Activated CD8-positive, alpha-beta T cell treated with anti-CD3 and anti-CD28 coated beads for 36 hours (primary cell): ENCODE measurements around the gene ZNF844. TPM values are rescaled to one million over a fixed set of nuclear protein-coding genes. Genes with fewer than 3 reads are reported as not detected.
"Not testable (repeated sequence)": the region's sequence is repeated elsewhere in the genome, so short reads cannot be mapped to it uniquely, and the experiment has no call there.

ENCODE experiments used
- ATAC-seq: fragments of 200-7000 bp; cut with Tn5 transposase; one replicate; pipeline ENCODE4 v1.10.0; 2021; ENCODE audit warnings: mild to moderate bottlenecking, moderate library complexity
- CTCF ChIA-PET: fragments of 350-600 bp; sonication (Branson Sonifier 250); formaldehyde crosslinking; loops from one replicate; lab custom pipeline; 2021; ENCODE audit warnings: antibody characterized with exemption; lab: Charles Lee
- POLR2A ChIA-PET: fragments of 350-600 bp; sonication (Branson Sonifier 250); formaldehyde crosslinking; loops from one replicate; lab custom pipeline; 2021; ENCODE audit warnings: antibody characterized with exemption; lab: Charles Lee
- DNase-seq: peaks from one replicate; pipeline ENCODE4 v3.0.0-alpha.2; 2020
- H3K27ac Mint-ChIP-seq: one replicate; pipeline ENCODE4 v1.8.0; 2021; ENCODE audit warnings: mild to moderate bottlenecking, mixed read lengths
- H3K27me3 Mint-ChIP-seq: one replicate; pipeline ENCODE4 v1.8.0; 2021; ENCODE audit warnings: mixed read lengths
- H3K36me3 Mint-ChIP-seq: one replicate; pipeline ENCODE4 v1.8.0; 2021; ENCODE audit warnings: low read depth, mixed read lengths
- H3K4me1 Mint-ChIP-seq: one replicate; pipeline ENCODE4 v1.8.0; 2021; ENCODE audit warnings: low read depth, mixed read lengths
- H3K4me3 Mint-ChIP-seq: one replicate; pipeline ENCODE4 v1.8.0; 2021; ENCODE audit warnings: mild to moderate bottlenecking, moderate library complexity, mixed read lengths
- H3K9me3 Mint-ChIP-seq: one replicate; pipeline ENCODE4 v1.8.0; 2021; ENCODE audit warnings: mixed read lengths
- intact Hi-C: fragments of 100-400 bp; cut with micrococcal nuclease; formaldehyde crosslinking; loops from one replicate; pipeline ENCODE4 v1.10.0; 2022
- total RNA-seq, 2 experiments: library from RNA; stranded (reverse); gene quantifications; one replicate each; pipeline ENCODE4 v1.2.3, GENCODE V29; 2021
- TF ChIP-seq, protein P1 (sequence below): fragments of 200-600 bp; IDR thresholded peaks from one replicate; pipeline ENCODE4 v1.8.0; 2022; ENCODE audit warnings: antibody characterized with exemption, mild to moderate bottlenecking

The ZNF844 gene
- total RNA-seq, 2 experiments from 2014 or later: 2.6 to 3.8 TPM

DNA sequence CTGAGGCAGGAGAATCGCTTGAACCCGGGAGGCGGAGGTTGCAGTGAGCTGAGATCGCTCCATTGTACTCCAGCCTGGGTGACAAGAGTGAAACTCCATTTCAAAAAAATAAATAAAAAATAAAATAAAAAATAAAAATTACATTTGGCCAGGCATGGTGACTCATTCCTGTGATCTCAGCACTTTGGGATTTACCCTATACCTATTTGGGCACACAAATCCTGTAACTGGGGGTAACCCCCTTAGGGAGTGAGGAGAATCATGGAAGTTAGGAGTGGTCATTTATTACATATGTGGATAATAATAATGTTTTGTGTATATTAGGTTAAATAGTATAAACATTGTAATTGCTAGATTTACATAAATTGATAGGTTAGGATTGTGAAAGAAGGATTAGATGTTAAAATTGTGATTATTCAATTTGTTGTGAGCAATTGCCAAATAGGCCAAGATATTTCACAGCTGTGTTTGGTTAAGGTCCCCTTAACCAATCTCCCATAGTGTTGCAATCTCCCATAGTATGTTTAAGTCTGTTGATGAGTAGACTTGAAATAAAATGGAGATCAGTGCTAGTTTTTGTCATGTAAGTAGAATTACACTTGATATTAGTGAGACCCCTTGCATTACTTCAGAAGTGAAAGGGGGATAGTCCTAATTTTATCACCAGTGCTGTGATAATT lies 30.7 kb downstream of the ZNF844 start:
- DNase-seq (no peak), ATAC-seq (no peak)
- Mint-ChIP-seq H3K4me1 (peaks cover 10% of the 10 kb centered on the region), H3K4me3 (no peak overlapping the region), H3K36me3 (peaks cover 42% of the 10 kb centered on the region), H3K27ac (no peak overlapping the region), H3K27me3 (peaks cover 6% of the 10 kb centered on the region), H3K9me3 (peaks cover 7% of the 10 kb centered on the region)
- TF ChIP-seq, protein P1, sequence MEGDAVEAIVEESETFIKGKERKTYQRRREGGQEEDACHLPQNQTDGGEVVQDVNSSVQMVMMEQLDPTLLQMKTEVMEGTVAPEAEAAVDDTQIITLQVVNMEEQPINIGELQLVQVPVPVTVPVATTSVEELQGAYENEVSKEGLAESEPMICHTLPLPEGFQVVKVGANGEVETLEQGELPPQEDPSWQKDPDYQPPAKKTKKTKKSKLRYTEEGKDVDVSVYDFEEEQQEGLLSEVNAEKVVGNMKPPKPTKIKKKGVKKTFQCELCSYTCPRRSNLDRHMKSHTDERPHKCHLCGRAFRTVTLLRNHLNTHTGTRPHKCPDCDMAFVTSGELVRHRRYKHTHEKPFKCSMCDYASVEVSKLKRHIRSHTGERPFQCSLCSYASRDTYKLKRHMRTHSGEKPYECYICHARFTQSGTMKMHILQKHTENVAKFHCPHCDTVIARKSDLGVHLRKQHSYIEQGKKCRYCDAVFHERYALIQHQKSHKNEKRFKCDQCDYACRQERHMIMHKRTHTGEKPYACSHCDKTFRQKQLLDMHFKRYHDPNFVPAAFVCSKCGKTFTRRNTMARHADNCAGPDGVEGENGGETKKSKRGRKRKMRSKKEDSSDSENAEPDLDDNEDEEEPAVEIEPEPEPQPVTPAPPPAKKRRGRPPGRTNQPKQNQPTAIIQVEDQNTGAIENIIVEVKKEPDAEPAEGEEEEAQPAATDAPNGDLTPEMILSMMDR: no peak
- CTCF ChIA-PET: interaction anchor here (1.1 to 1.6 kb wide), 2 partner anchors 43 to 45 kb away, joined by 3 to 4 read pairs; partner anchors contain the start of gene ZNF20
- intact Hi-C loops: no loop called here
- POLR2A ChIA-PET: no interaction called here

DNA sequence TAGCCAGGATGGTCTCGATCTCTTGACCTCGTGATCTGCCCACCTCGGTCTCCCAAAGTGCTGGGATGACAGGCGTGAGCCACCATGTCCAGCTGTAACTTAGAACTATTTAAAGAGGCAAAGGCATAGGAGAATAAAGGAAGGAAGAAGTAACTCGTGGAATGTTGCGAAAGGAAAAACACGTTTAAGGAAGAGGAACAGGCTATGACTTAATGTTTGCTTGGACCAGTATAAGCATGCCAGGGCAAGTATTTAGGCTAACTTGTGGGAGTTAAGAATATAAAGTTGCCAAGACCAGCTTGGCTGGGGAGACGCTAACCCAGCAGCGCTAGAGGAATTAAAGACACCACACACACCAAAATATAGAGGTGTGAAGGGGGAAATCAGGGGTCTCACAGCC lies 33.5 kb downstream of the ZNF844 start:
- TF ChIP-seq, protein P1: no peak
- peaks cover 45% of the 10 kb centered on the region for H3K36me3 Mint-ChIP-seq
- peaks cover 9% of the 10 kb centered on the region for H3K9me3 Mint-ChIP-seq
- DNase-seq (no peak), ATAC-seq (no peak)
- POLR2A ChIA-PET: no interaction called here
- H3K27ac Mint-ChIP-seq: no peak overlapping the region
- CTCF ChIA-PET: interaction anchor here (1.6 to 2.3 kb wide), 2 partner anchors 29 to 174 kb away, joined by 4 to 9 read pairs; no protein-coding TSS in a partner anchor
- no peak overlapping the region for H3K4me3 Mint-ChIP-seq
- intact Hi-C loops: no loop called here
- H3K27me3 Mint-ChIP-seq: peaks cover 6% of the 10 kb centered on the region
- peaks cover 8% of the 10 kb centered on the region for H3K4me1 Mint-ChIP-seq

DNA sequence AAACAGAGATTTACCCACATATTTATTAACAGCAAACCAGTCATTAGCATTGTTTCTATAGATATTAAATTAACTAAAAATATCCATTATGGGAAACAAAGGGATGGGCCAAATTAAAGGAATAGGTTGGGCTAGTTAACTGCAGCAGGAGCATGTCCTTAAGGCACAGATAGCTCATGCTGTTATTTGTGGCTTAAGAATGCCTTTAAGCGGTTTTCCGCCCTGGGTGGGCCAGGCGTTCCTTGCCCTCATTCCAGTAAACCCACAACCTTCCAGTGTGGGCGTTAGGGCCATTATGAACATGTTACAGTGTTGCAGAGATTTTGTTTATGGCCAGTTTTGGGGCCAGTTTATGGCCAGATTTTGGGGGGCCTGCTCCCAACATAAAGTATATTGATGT lies 39.4 kb downstream of the ZNF844 start:
- H3K27me3 Mint-ChIP-seq, DNase-seq, H3K9me3 Mint-ChIP-seq, H3K4me1 Mint-ChIP-seq, H3K27ac Mint-ChIP-seq, intact Hi-C loops, H3K4me3 Mint-ChIP-seq, ATAC-seq: not testable (repeated sequence)
- peaks cover 18% of the 10 kb centered on the region for H3K36me3 Mint-ChIP-seq
- ChIA-PET POLR2A (interaction anchor here (1.1 kb wide), 1 partner anchor 9 kb away, joined by 3 read pairs; no protein-coding TSS in a partner anchor), CTCF (interaction anchor here (1.3 to 6.0 kb wide), 3 partner anchors 13 to 44 kb away, joined by 4 to 18 read pairs (median 5); no protein-coding TSS in a partner anchor)

DNA sequence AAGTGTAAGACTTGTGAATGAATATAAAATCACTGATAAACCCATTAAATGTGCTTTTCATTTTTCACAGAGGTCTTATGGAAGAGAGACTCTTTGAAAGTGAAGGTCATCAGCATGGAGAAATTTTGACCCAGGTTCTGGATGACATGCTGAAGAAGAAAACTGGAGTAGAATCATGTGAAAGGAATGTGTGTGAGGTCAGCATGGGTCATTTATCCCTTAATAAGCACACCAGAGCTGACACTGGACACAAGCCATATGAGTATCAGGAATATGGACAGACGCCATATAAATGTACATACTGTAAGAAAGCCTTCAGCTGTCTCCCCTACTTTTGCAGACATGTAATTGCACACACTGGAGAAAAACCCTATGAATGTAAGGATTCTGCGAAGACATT lies 46.6 kb downstream of the ZNF844 start:
- peaks cover 29% of the 10 kb centered on the region for H3K4me1 Mint-ChIP-seq

DNA sequence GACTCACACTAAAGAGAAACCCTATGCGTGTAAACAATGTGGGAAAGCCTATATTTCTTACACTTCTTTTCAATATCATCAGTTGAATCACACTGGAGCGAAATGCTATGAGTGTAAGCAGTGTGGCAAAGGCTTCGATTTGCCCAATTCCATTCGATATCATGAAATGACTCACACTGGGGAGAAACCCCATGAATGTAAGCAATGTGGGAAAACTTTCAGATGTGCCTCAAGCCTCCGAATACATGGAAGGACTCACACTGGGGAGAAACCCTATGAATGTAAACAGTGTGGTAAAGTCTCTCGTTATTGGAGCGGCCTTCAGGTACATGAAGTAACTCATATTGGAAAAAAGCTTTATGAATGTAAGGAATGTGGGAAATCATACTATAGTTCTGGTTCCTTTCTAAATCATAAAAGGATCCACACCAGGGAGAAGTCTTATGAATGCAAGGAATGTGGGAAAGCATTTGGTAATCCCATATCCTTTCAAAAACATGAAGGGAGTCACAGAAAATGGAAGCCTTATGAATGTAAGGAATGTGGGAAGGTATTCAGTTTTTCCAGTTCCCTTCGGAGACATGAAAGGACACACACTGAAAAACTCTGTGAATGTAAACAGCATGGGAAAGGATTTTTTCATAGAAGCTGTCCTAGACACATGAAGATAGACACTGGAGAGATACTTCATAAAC lies 47.6 kb downstream of the ZNF844 start:
- H3K4me1 Mint-ChIP-seq: peaks cover 29% of the 10 kb centered on the region
- CTCF ChIA-PET: interaction anchor here (1.0 to 2.4 kb wide), 3 partner anchors 21 to 232 kb away, joined by 3 to 8 read pairs (median 4); no protein-coding TSS in a partner anchor
- ATAC-seq: no peak
- H3K36me3 Mint-ChIP-seq: peaks cover 50% of the 10 kb centered on the region
- TF ChIP-seq, protein P1: no peak
- peak overlapping the region; percentile 42 for H3K27ac Mint-ChIP-seq
- H3K4me3 Mint-ChIP-seq: no peak overlapping the region
- H3K27me3 Mint-ChIP-seq: no peaks in the 10 kb centered on the region
- POLR2A ChIA-PET: interaction anchor here (1.0 kb wide), 1 partner anchor 10 kb away, joined by 4 read pairs; no protein-coding TSS in a partner anchor
- DNase-seq: no peak
- H3K9me3 Mint-ChIP-seq: peaks cover 27% of the 10 kb centered on the region
- intact Hi-C loops: no loop called here

More for the DNA sequence above, 46.6 kb downstream of the ZNF844 start:
- Mint-ChIP-seq H3K27ac (no peak overlapping the region), H3K4me3 (no peak overlapping the region), H3K27me3 (no peaks in the 10 kb centered on the region), H3K36me3 (peaks cover 52% of the 10 kb centered on the region), H3K9me3 (peaks cover 27% of the 10 kb centered on the region)
- ChIA-PET CTCF (interaction anchor here (1.2 to 2.4 kb wide), 2 partner anchors 20 to 52 kb away, joined by 4 to 8 read pairs; no protein-coding TSS in a partner anchor), POLR2A (no interaction called here)
- TF ChIP-seq, protein P1: no peak
- intact Hi-C loops: no loop called here
- DNase-seq (no peak), ATAC-seq (no peak)
